D721Med (cell line): ENCODE data around the gene YJEFN3.

Experiments
- DNase-seq: peaks from one replicate; pipeline ENCODE4 v3.0.0; 2011; ENCODE audit warnings: low spot score; ENCODE audit not compliant: insufficient read length
- FAIRE-seq: peaks from 2 replicates; lab custom pipeline; 2011; peaks lifted over from hg19 to GRCh38; lab: Jason Lieb, UNC
- CTCF ChIP-seq: IDR thresholded peaks from 2 replicates; pipeline ENCODE4 v1.5.1; 2012; ENCODE audit warnings: mild to moderate bottlenecking, control low read depth; ENCODE audit not compliant: insufficient read depth; ENCODE audit errors: missing control alignments

YJEFN3 gene

GRCh38 chr19:19537075-19538048, 8.7 kb downstream of the YJEFN3 start:
- FAIRE-seq (no peak), DNase-seq (no peak)
- TF ChIP-seq CTCF: no peak

GRCh38 chr19:19538061-19538784, 9.5 kb downstream of the YJEFN3 start, which contains the start of gene CILP2:
CILP2 (plus strand) TSS chr19:19538265; CDS start chr19:19538350, 85 bp downstream.
- no peak for TF ChIP-seq CTCF
- FAIRE-seq: no peak
- no peak for DNase-seq

- FAIRE-seq (no peak), DNase-seq (no peak)
- no peak for TF ChIP-seq CTCF
Measured at GRCh38 chr19:19538785-19539166, 10.1 kb downstream of the YJEFN3 start.

- FAIRE-seq (no peak), DNase-seq (no peak)
- TF ChIP-seq CTCF: no peak
Measured at GRCh38 chr19:19539698-19540063, 11.0 kb downstream of the YJEFN3 start.

GRCh38 chr19:19540064-19540714, 11.5 kb downstream of the YJEFN3 start:
- DNase-seq: no peak
- FAIRE-seq: no peak
- no peak for TF ChIP-seq CTCF

- no peak for FAIRE-seq
- no peak for TF ChIP-seq CTCF
- DNase-seq: no peak
Measured at GRCh38 chr19:19540715-19541515, 12.2 kb downstream of the YJEFN3 start.
